H9 (cell line): ENCODE results near the gene ALG1L2. TPM values are rescaled to one million over a fixed set of nuclear protein-coding genes. Genes with fewer than 3 reads are reported as not detected.

ENCODE experiments used
- DNase-seq: peaks from one replicate; pipeline ENCODE4 v3.0.0-alpha.2; 2017
- H2AFZ ChIP-seq: one replicate; pipeline ENCODE4 v1.6.1; 2013; ENCODE audit warnings: mild to moderate bottlenecking, low read length, control low read depth, moderate library complexity
- H2AK5ac ChIP-seq: 2 replicates; pipeline ENCODE4 v1.6.1; 2013; ENCODE audit warnings: low read length, control low read depth, mixed read lengths; ENCODE audit not compliant: insufficient read length
- H2BK120ac ChIP-seq: one replicate; pipeline ENCODE4 v1.6.1; 2013; ENCODE audit warnings: low read depth, mild to moderate bottlenecking, low read length, control low read depth, inconsistent platforms; ENCODE audit not compliant: poor library complexity, severe bottlenecking
- H2BK12ac ChIP-seq: 2 replicates; pipeline ENCODE4 v1.6.1; 2013; ENCODE audit warnings: low read length, control low read depth, mixed read lengths, low read depth; ENCODE audit not compliant: insufficient read length
- H2BK15ac ChIP-seq: 2 replicates; pipeline ENCODE4 v1.6.1; 2013; ENCODE audit warnings: low read depth, low read length, control low read depth
- H2BK20ac ChIP-seq: one replicate; pipeline ENCODE4 v1.6.1; 2013; ENCODE audit warnings: low read depth, mild to moderate bottlenecking, low read length, control low read depth, inconsistent platforms; ENCODE audit not compliant: poor library complexity, severe bottlenecking
- H2BK5ac ChIP-seq: 2 replicates; pipeline ENCODE4 v1.6.1; 2013; ENCODE audit warnings: low read length, control low read depth, mixed read lengths; ENCODE audit not compliant: insufficient read length
- H3K14ac ChIP-seq: 2 replicates; pipeline ENCODE4 v1.6.1; 2013; ENCODE audit warnings: low read length, control low read depth; ENCODE audit not compliant: insufficient read depth
- H3K18ac ChIP-seq: 2 replicates; pipeline ENCODE4 v1.6.1; 2013; ENCODE audit warnings: low read depth, mild to moderate bottlenecking, mixed read lengths, low read length, control low read depth; ENCODE audit not compliant: insufficient read length
- H3K23ac ChIP-seq: 2 replicates; pipeline ENCODE4 v1.6.1; 2013; ENCODE audit warnings: low read length, control low read depth, mixed read lengths, low read depth; ENCODE audit not compliant: insufficient read length
- H3K23me2 ChIP-seq: 2 replicates; pipeline ENCODE4 v1.6.1; 2013; ENCODE audit warnings: low read depth, mild to moderate bottlenecking, mixed read lengths, low read length, control low read depth; ENCODE audit not compliant: insufficient read length, poor library complexity, severe bottlenecking
- H3K27ac ChIP-seq: 2 replicates; pipeline ENCODE4 v1.5.1; 2013; ENCODE audit warnings: low read length, control low read depth, mixed read lengths, low read depth; ENCODE audit not compliant: insufficient read length
- H3K27me3 ChIP-seq: 2 replicates; pipeline ENCODE4 v1.6.1; 2013; ENCODE audit warnings: low read length, control low read depth, inconsistent platforms; ENCODE audit not compliant: insufficient read depth
- H3K4ac ChIP-seq: 2 replicates; pipeline ENCODE4 v1.6.1; 2013; ENCODE audit warnings: low read depth, mild to moderate bottlenecking, control low read depth, inconsistent platforms, low read length, moderate library complexity
- H3K4me1 ChIP-seq: 2 replicates; pipeline ENCODE4 v1.6.1; 2013; ENCODE audit warnings: low read length, control low read depth, inconsistent platforms; ENCODE audit not compliant: insufficient read depth
- H3K4me2 ChIP-seq: 2 replicates; pipeline ENCODE4 v1.6.1; 2013; ENCODE audit warnings: low read length, control low read depth, mixed read lengths; ENCODE audit not compliant: insufficient read length, insufficient read depth
- H3K56ac ChIP-seq: 2 replicates; pipeline ENCODE4 v1.6.1; 2013; ENCODE audit warnings: low read depth, mild to moderate bottlenecking, mixed read lengths, low read length, control low read depth; ENCODE audit not compliant: insufficient read length
- H3K79me1 ChIP-seq: 2 replicates; pipeline ENCODE4 v1.6.1; 2013; ENCODE audit warnings: low read depth, mild to moderate bottlenecking, moderate library complexity, low read length, control low read depth, inconsistent platforms; ENCODE audit not compliant: insufficient read depth, poor library complexity, severe bottlenecking
- H3K79me2 ChIP-seq: 2 replicates; pipeline ENCODE4 v1.6.1; 2013; ENCODE audit warnings: low read length, control low read depth, inconsistent platforms; ENCODE audit not compliant: insufficient read depth
- H3K9ac ChIP-seq: 2 replicates; pipeline ENCODE4 v1.6.1; 2013; ENCODE audit warnings: low read length, control low read depth, mixed read lengths; ENCODE audit not compliant: insufficient read length; ENCODE audit errors: extremely low read depth
- H3K9me3 ChIP-seq: one replicate; pipeline ENCODE4 v1.6.1; 2013; ENCODE audit warnings: low read depth, low read length, inconsistent platforms; ENCODE audit not compliant: control insufficient read depth
- H3T11ph ChIP-seq: one replicate; pipeline ENCODE4 v1.6.1; 2013; ENCODE audit warnings: mild to moderate bottlenecking, low read length, control low read depth, inconsistent platforms
- H4K20me1 ChIP-seq: one replicate; pipeline ENCODE4 v1.6.1; 2013; ENCODE audit not compliant: control insufficient read depth, insufficient read length, insufficient read depth
- H4K5ac ChIP-seq: 2 replicates; pipeline ENCODE4 v1.6.1; 2013; ENCODE audit warnings: low read depth, mild to moderate bottlenecking, mixed read lengths, low read length, control low read depth; ENCODE audit not compliant: insufficient read length
- H4K8ac ChIP-seq: replicated peaks from 2 replicates; pipeline ENCODE4 v1.6.1; 2013; ENCODE audit warnings: low read length, control low read depth, mixed read lengths, low read depth; ENCODE audit not compliant: insufficient read length
- H4K91ac ChIP-seq: 2 replicates; pipeline ENCODE4 v1.6.1; 2013; ENCODE audit warnings: low read depth, mild to moderate bottlenecking, moderate library complexity, mixed read lengths, low read length, control low read depth; ENCODE audit not compliant: insufficient read length
- H3K27ac Mint-ChIP-seq, 3 experiments: 2 replicates in 2 of 3; 3 replicates in 1 of 3; pipeline ENCODE4 v1.8.0; 2020 to 2021; ENCODE audit warnings: mixed read lengths in 3 of 3, mild to moderate bottlenecking in 1 of 3, moderate library complexity in 1 of 3
- H3K27me3 Mint-ChIP-seq: 2 replicates; pipeline ENCODE4 v1.8.0; 2021; ENCODE audit warnings: low read depth, mild to moderate bottlenecking, moderate library complexity, mixed read lengths
- H3K36me3 Mint-ChIP-seq, 3 experiments: 2 replicates in 2 of 3; 3 replicates in 1 of 3; pipeline ENCODE4 v1.8.0; 2020 to 2021; ENCODE audit warnings: low read depth in 3 of 3, mixed read lengths in 3 of 3; ENCODE audit not compliant: insufficient read depth in 1 of 3
- H3K4me1 Mint-ChIP-seq, 2 experiments: 2 replicates each; pipeline ENCODE4 v1.8.0; 2020; ENCODE audit warnings: mixed read lengths in 2 of 2
- H3K4me3 Mint-ChIP-seq, 2 experiments: 2 replicates in 1 of 2; 3 replicates in 1 of 2; pipeline ENCODE4 v1.8.0; 2020 to 2021; ENCODE audit warnings: mild to moderate bottlenecking in 2 of 2, mixed read lengths in 2 of 2, moderate library complexity in 1 of 2
- H3K9me3 Mint-ChIP-seq, 2 experiments: 2 replicates in 1 of 2; 3 replicates in 1 of 2; pipeline ENCODE4 v1.8.0; 2020; ENCODE audit warnings: mild to moderate bottlenecking in 2 of 2, mixed read lengths in 2 of 2, moderate library complexity in 1 of 2
- WGBS: extraction: QIAGEN DNeasy Blood & Tissue Kit; methylation state at CpG from one replicate; pipeline ENCODE4 v1.1.7; 2013; ENCODE audit warnings: missing lambda C conversion rate, low lambda C conversion rate, mixed read lengths; ENCODE audit not compliant: insufficient read length; ENCODE audit errors: extremely low coverage; 5-methylcytosine and 5-hydroxymethylcytosine counted together
- total RNA-seq: library from RNA; stranded (reverse); gene quantifications from 2 replicates; pipeline ENCODE4 v1.2.1, GENCODE V29; 2021
- TF ChIP-seq, protein P1 (sequence below): fragments of 200-600 bp; sonication (generic); conservative IDR thresholded peaks from 3 replicates; pipeline ENCODE4 v1.8.0; 2021; ENCODE audit warnings: antibody characterized with exemption, mild to moderate bottlenecking

The ALG1L2 gene
- total RNA-seq, 1 experiment from 2014 or later, result 1.2 TPM

GRCh38 chr3:130084436-130084980 is 2.9 kb downstream of the ALG1L2 start:
- H3K23me2 ChIP-seq, result no peaks in the 10 kb centered on the region
- H2BK120ac ChIP-seq, result no peak overlapping the region
- Mint-ChIP-seq H3K27ac (no peak overlapping the region), H3K27me3 (peaks cover 4% of the 10 kb centered on the region), H3K4me1 (peaks cover 0 to 3% of the 10 kb centered on the region in 2 experiments; a peak in 1 of 4 replicates), H3K9me3 (peaks cover 0 to 4% of the 10 kb centered on the region in 2 experiments; a peak in 2 of 5 replicates), H3K4me3 (no peak overlapping the region), H3K36me3 (no peaks in the 10 kb centered on the region)
- no peak overlapping the region for H3K23ac ChIP-seq
- no peak overlapping the region for H3K4me2 ChIP-seq
- H4K5ac ChIP-seq, result no peak overlapping the region
- H3T11ph ChIP-seq, result no peak overlapping the region
- WGBS, result no CpG with 5 or more reads among the region's 5 CpGs
- no peak overlapping the region for H2BK20ac ChIP-seq
- H3K56ac ChIP-seq, result no peak overlapping the region
- no peak overlapping the region for H3K4ac ChIP-seq
- H2BK12ac ChIP-seq, result no peak overlapping the region
- no peak overlapping the region for H3K18ac ChIP-seq
- H4K8ac ChIP-seq, result no peak overlapping the region
- H3K9me3 ChIP-seq, result no peaks in the 10 kb centered on the region
- no peak overlapping the region for H3K27ac ChIP-seq
- H4K20me1 ChIP-seq, result no peaks in the 10 kb centered on the region
- H3K79me2 ChIP-seq, result no peaks in the 10 kb centered on the region
- H3K79me1 ChIP-seq, result no peaks in the 10 kb centered on the region
- H3K27me3 ChIP-seq, result no peaks in the 10 kb centered on the region
- H3K14ac ChIP-seq, result no peak overlapping the region
- DNase-seq, result no peak
- H2AFZ ChIP-seq, result no peak overlapping the region
- H2AK5ac ChIP-seq, result no peak overlapping the region
- H3K4me1 ChIP-seq, result no peaks in the 10 kb centered on the region
- H4K91ac ChIP-seq, result no peak overlapping the region
- H3K9ac ChIP-seq, result no peak overlapping the region
- TF ChIP-seq, protein P1, sequence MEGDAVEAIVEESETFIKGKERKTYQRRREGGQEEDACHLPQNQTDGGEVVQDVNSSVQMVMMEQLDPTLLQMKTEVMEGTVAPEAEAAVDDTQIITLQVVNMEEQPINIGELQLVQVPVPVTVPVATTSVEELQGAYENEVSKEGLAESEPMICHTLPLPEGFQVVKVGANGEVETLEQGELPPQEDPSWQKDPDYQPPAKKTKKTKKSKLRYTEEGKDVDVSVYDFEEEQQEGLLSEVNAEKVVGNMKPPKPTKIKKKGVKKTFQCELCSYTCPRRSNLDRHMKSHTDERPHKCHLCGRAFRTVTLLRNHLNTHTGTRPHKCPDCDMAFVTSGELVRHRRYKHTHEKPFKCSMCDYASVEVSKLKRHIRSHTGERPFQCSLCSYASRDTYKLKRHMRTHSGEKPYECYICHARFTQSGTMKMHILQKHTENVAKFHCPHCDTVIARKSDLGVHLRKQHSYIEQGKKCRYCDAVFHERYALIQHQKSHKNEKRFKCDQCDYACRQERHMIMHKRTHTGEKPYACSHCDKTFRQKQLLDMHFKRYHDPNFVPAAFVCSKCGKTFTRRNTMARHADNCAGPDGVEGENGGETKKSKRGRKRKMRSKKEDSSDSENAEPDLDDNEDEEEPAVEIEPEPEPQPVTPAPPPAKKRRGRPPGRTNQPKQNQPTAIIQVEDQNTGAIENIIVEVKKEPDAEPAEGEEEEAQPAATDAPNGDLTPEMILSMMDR, result no peak
- no peak overlapping the region for H2BK15ac ChIP-seq
- H2BK5ac ChIP-seq, result no peak overlapping the region
